SK-N-SH treated with all-trans-retinoic acid at 6 μM for 48 hours (cell line): ENCODE measurements around the gene KIF23.
A peak's percentile ranks its signal among the peaks of the same experiment; 100 is the strongest.
"Not testable (repeated sequence)": the region's sequence is repeated elsewhere in the genome, so short reads cannot be mapped to it uniquely, and the experiment has no call there.

Source experiments
- ATAC-seq: fragments of 200-7000 bp; cut with Tn5 transposase; 3 replicates; pipeline ENCODE4 v1.9.1; 2020; ENCODE audit warnings: mild to moderate bottlenecking, moderate library complexity
- CSDC2 ChIP-seq: fragments of 250-450 bp; sonication (Bioruptor Pico); IDR thresholded peaks from 2 replicates; pipeline ENCODE4 v1.5.0; 2020; ENCODE audit warnings: mild to moderate bottlenecking, moderate library complexity
- ESRRG ChIP-seq: fragments of 250-450 bp; sonication (Bioruptor Pico); IDR thresholded peaks from 2 replicates; pipeline ENCODE4 v1.6.1; 2021; ENCODE audit warnings: mild to moderate bottlenecking
- GLIS3 ChIP-seq: fragments of 250-450 bp; sonication (Bioruptor Pico); IDR thresholded peaks from 2 replicates; pipeline ENCODE4 v1.5.0; 2020; ENCODE audit warnings: mild to moderate bottlenecking, moderate library complexity
- ISL1 ChIP-seq: fragments of 250-450 bp; sonication (Bioruptor Pico); IDR thresholded peaks from 2 replicates; pipeline ENCODE4 v2.1.2; 2022; ENCODE audit warnings: mild to moderate bottlenecking, moderate library complexity
- PPARA ChIP-seq: fragments of 250-450 bp; sonication (Bioruptor Pico); IDR thresholded peaks from 2 replicates; pipeline ENCODE4 v1.5.0; 2020; ENCODE audit warnings: mild to moderate bottlenecking, borderline replicate concordance
- TSHZ2 ChIP-seq: fragments of 250-450 bp; sonication (Bioruptor Pico); IDR thresholded peaks from 2 replicates; pipeline ENCODE4 v1.5.0; 2020; ENCODE audit warnings: mild to moderate bottlenecking, moderate library complexity
- ZC3H10 ChIP-seq: fragments of 250-450 bp; sonication (Bioruptor Pico); IDR thresholded peaks from 2 replicates; pipeline ENCODE4 v1.5.1; 2021; ENCODE audit warnings: mild to moderate bottlenecking, moderate library complexity
- ZFP3 ChIP-seq: fragments of 250-450 bp; sonication (Bioruptor Pico); IDR thresholded peaks from 2 replicates; pipeline ENCODE4 v1.5.0; 2020; ENCODE audit warnings: mild to moderate bottlenecking, moderate library complexity
- ZNF565 ChIP-seq: fragments of 450-650 bp; formaldehyde crosslinking; conservative IDR thresholded peaks from 2 replicates; pipeline ENCODE4 v1.5.0; 2020; ENCODE audit warnings: low read depth, mild to moderate bottlenecking, moderate library complexity
- ZNF70 ChIP-seq: fragments of 450-650 bp; formaldehyde crosslinking; IDR thresholded peaks from 2 replicates; pipeline ENCODE4 v1.5.0; 2020; ENCODE audit warnings: mild to moderate bottlenecking, moderate library complexity
- TF ChIP-seq, protein P1 (sequence below): fragments of 250-450 bp; sonication (Bioruptor Pico); IDR thresholded peaks from 2 replicates; pipeline ENCODE4 v1.5.1; 2020; ENCODE audit warnings: low read depth, mild to moderate bottlenecking, moderate library complexity
- TF ChIP-seq, protein P2 (sequence below): fragments of 250-450 bp; sonication (Bioruptor Pico); IDR thresholded peaks from 2 replicates; pipeline ENCODE4 v1.8.0; 2020; ENCODE audit warnings: mild to moderate bottlenecking, moderate library complexity, borderline replicate concordance
- TF ChIP-seq, protein P3 (sequence below): fragments of 250-450 bp; sonication (Bioruptor Pico); IDR thresholded peaks from 2 replicates; pipeline ENCODE4 v1.8.0; 2021; ENCODE audit warnings: low read depth, mild to moderate bottlenecking, moderate library complexity, borderline replicate concordance

Gene KIF23

GRCh38 chr15:69377216-69377970 lies 36.8 kb upstream of the KIF23 start (continued):
- TF ChIP-seq, protein P1, sequence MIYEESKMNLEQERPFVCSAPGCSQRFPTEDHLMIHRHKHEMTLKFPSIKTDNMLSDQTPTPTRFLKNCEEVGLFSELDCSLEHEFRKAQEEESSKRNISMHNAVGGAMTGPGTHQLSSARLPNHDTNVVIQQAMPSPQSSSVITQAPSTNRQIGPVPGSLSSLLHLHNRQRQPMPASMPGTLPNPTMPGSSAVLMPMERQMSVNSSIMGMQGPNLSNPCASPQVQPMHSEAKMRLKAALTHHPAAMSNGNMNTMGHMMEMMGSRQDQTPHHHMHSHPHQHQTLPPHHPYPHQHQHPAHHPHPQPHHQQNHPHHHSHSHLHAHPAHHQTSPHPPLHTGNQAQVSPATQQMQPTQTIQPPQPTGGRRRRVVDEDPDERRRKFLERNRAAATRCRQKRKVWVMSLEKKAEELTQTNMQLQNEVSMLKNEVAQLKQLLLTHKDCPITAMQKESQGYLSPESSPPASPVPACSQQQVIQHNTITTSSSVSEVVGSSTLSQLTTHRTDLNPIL (CRISPR knock-in tag), result no peak

- peak; percentile 81 for ATAC-seq
- no peak for TF ChIP-seq CSDC2 (CRISPR knock-in tag)
- TF ChIP-seq GLIS3 (CRISPR knock-in tag), result no peak
- TF ChIP-seq PPARA, result no peak
- no peak for TF ChIP-seq ZNF70
- TF ChIP-seq ZC3H10 (CRISPR knock-in tag), result no peak
- no peak for TF ChIP-seq ISL1 (CRISPR knock-in tag)
- no peak for TF ChIP-seq ZFP3 (CRISPR knock-in tag)
- no peak for TF ChIP-seq TSHZ2
- TF ChIP-seq, protein P1 (CRISPR knock-in tag), result no peak
- no peak for TF ChIP-seq ESRRG (CRISPR knock-in tag)
- no peak for TF ChIP-seq ZNF565 (CRISPR knock-in tag)
Observed at GRCh38 chr15:69380100-69380725, 33.9 kb upstream of the KIF23 start.

GRCh38 chr15:69380726-69381105 lies 33.4 kb upstream of the KIF23 start:
- no peak; the same call in 2 of the 3 replicates for ATAC-seq
- TF ChIP-seq, protein P2, sequence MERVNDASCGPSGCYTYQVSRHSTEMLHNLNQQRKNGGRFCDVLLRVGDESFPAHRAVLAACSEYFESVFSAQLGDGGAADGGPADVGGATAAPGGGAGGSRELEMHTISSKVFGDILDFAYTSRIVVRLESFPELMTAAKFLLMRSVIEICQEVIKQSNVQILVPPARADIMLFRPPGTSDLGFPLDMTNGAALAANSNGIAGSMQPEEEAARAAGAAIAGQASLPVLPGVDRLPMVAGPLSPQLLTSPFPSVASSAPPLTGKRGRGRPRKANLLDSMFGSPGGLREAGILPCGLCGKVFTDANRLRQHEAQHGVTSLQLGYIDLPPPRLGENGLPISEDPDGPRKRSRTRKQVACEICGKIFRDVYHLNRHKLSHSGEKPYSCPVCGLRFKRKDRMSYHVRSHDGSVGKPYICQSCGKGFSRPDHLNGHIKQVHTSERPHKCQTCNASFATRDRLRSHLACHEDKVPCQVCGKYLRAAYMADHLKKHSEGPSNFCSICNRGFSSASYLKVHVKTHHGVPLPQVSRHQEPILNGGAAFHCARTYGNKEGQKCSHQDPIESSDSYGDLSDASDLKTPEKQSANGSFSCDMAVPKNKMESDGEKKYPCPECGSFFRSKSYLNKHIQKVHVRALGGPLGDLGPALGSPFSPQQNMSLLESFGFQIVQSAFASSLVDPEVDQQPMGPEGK (CRISPR knock-in tag), result no peak
- TF ChIP-seq, all 23 proteins: peak for 0

- ATAC-seq, result not testable (repeated sequence)
Observed at GRCh38 chr15:69382176-69382575, 32.0 kb upstream of the KIF23 start.

- not testable (repeated sequence) for ATAC-seq
Observed at GRCh38 chr15:69384066-69384465, 30.1 kb upstream of the KIF23 start.

DNA sequence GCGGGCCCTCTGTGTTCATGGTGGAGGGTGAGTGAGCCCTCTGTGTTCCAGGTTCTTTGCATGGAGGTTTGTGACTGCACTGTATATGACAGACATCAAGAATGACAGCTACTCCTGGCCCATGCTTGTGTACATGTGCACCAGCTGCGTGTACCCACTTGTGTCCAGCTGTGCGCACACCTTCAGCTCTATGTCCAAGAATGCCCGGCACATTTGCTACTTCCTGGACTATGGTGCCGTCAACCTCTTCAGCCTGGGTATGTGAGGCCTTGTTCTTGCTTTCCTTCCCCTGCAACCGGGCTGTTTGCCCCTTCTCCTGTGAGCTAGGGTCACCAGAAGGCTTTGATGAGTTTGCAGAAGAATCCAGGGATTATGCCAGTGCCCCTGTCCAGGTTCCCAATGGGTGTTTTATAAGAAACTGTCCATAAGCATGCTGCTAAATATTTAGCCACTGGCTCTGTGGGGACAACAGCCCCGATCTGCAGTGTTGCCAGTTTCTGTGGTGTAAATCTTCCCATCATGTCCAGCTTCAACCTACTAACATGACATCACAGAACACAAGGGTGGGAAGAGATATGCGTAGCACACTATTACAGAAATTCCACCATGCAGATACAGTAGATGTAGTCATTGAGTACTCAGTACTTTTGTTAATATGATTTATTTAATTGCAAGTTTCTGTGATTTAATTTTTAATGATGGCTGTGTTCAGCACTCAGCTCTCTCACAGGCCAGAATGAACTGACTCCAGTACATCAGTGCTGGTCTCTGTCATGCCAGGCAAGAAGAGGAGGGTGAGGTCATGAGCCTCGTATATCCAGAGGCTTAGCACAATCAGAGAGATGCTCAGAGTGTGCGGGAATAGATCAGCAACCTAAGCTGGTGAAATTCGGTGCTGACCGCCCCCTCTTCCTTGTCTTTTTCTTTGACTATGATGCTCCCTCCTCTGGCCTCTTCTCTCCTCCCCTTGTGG lies 29.2 kb upstream of the KIF23 start:
- no peak for ATAC-seq
- TF ChIP-seq TSHZ2 (no peak), ZNF565 (CRISPR knock-in tag) (no peak)
- TF ChIP-seq, protein P3, sequence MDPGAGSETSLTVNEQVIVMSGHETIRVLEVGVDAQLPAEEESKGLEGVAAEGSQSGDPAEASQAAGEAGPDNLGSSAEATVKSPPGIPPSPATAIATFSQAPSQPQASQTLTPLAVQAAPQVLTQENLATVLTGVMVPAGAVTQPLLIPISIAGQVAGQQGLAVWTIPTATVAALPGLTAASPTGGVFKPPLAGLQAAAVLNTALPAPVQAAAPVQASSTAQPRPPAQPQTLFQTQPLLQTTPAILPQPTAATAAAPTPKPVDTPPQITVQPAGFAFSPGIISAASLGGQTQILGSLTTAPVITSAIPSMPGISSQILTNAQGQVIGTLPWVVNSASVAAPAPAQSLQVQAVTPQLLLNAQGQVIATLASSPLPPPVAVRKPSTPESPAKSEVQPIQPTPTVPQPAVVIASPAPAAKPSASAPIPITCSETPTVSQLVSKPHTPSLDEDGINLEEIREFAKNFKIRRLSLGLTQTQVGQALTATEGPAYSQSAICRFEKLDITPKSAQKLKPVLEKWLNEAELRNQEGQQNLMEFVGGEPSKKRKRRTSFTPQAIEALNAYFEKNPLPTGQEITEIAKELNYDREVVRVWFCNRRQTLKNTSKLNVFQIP (CRISPR knock-in tag), result no peak
